ENCODE results near the gene GALNT2. TPM values are rescaled to one million over a fixed set of nuclear protein-coding genes. Genes with fewer than 3 reads are reported as not detected.

GALNT2 gene
- total and polyA plus RNA-seq, 8 donors: 18.3 to 118 (median 57.3) TPM

GRCh38 chr1:230120921-230121381, 53.9 kb downstream of the GALNT2 start:
- intact Hi-C loops (cut with DNase I): no loop called here
- DNase-seq: no peak
- no peak overlapping the region for H3K27ac ChIP-seq
- no peaks in the 10 kb centered on the region for H3K27me3 ChIP-seq
- 58 to 62% methylated on average over 9 of the region's 9 CpGs for WGBS, 2 donors
- no peaks in the 10 kb centered on the region for H3K36me3 ChIP-seq
- peaks cover 0 to 46% (median 23%) of the 10 kb centered on the region in 3 donors for H3K4me1 ChIP-seq
- no peak for FAIRE-seq
- TF ChIP-seq CTCF (IDR thresholded peaks at IDR 0.05): peak; percentile 57 to 77 (median 62)
- no peak overlapping the region for H3K4me3 ChIP-seq
- peak; percentile 54 to 63 (median 57) for ATAC-seq
- no peaks in the 10 kb centered on the region for H3K9me3 ChIP-seq

GRCh38 chr1:230121950-230122349, 54.9 kb downstream of the GALNT2 start:
- Histone ChIP-seq H3K27me3 (no peaks in the 10 kb centered on the region), H3K4me1 (peaks cover 0 to 46% (median 27%) of the 10 kb centered on the region in 3 donors), H3K4me3 (no peak overlapping the region), H3K36me3 (no peaks in the 10 kb centered on the region), H3K27ac (peak overlapping the region in 1 of 4 donors; percentile 24), H3K9me3 (no peaks in the 10 kb centered on the region)
- intact Hi-C loops (cut with DNase I): no loop called here
- peak in 1 of 6 donors; percentile 51 for DNase-seq
- 42 to 45% methylated on average over 4 of the region's 4 CpGs for WGBS, 2 donors
- FAIRE-seq: no peak
- ATAC-seq: peak; percentile 54 to 72 (median 66)
- TF ChIP-seq CTCF (IDR thresholded peaks at IDR 0.05): no peak

GRCh38 chr1:230122366-230123279, 55.6 kb downstream of the GALNT2 start:
- 58 to 60% methylated on average over 16 of the region's 16 CpGs for WGBS, 2 donors
- Histone ChIP-seq H3K27me3 (no peaks in the 10 kb centered on the region), H3K9me3 (no peaks in the 10 kb centered on the region), H3K4me3 (no peak overlapping the region), H3K4me1 (peaks cover 0 to 43% (median 21%) of the 10 kb centered on the region in 3 donors), H3K36me3 (no peaks in the 10 kb centered on the region), H3K27ac (peak overlapping the region in 1 of 4 donors; percentile 24)
- DNase-seq: no peak
- intact Hi-C loops (cut with DNase I): no loop called here
- no peak for TF ChIP-seq CTCF (IDR thresholded peaks at IDR 0.05)
- ATAC-seq: peak in 1 of 4 donors; percentile 11
- FAIRE-seq: no peak

GRCh38 chr1:230123280-230124185, 56.5 kb downstream of the GALNT2 start:
- no peaks in the 10 kb centered on the region for H3K36me3 ChIP-seq
- FAIRE-seq: no peak
- no peak overlapping the region for H3K4me3 ChIP-seq
- WGBS, 2 donors: 66 to 69% methylated on average over 13 of the region's 13 CpGs
- no peaks in the 10 kb centered on the region for H3K27me3 ChIP-seq
- peak overlapping the region in 1 of 4 donors; percentile 9 for H3K27ac ChIP-seq
- H3K4me1 ChIP-seq: peaks cover 0 to 43% (median 21%) of the 10 kb centered on the region in 3 donors
- ATAC-seq: no peak
- intact Hi-C loops (cut with DNase I): no loop called here
- TF ChIP-seq CTCF (IDR thresholded peaks at IDR 0.05): no peak
- no peaks in the 10 kb centered on the region for H3K9me3 ChIP-seq
- DNase-seq: no peak

Measured in pancreas (tissue), 10 donors.